Effector memory CD4-positive, alpha-beta T cell (primary cell): ENCODE results near the gene SHB.

Source experiments
- DNase-seq, 3 donors: peaks; one replicate each; pipeline ENCODE4 v3.0.0-alpha.2; 2020
- H3K27ac ChIP-seq: 2 replicates; pipeline ENCODE4 v1.7.0; 2013; ENCODE audit warnings: mild to moderate bottlenecking, low read length, moderate library complexity; ENCODE audit not compliant: insufficient read depth, poor library complexity, severe bottlenecking
- H3K27me3 ChIP-seq: replicated peaks from 2 replicates; pipeline ENCODE4 v1.7.0; 2013; ENCODE audit warnings: mild to moderate bottlenecking, low read length; ENCODE audit not compliant: insufficient read depth, control insufficient read depth, poor library complexity, severe bottlenecking
- H3K36me3 ChIP-seq: 2 replicates; pipeline ENCODE4 v1.7.0; 2013; ENCODE audit warnings: mild to moderate bottlenecking, low read length, moderate library complexity; ENCODE audit not compliant: control insufficient read depth, insufficient read depth
- H3K4me1 ChIP-seq: 2 replicates; pipeline ENCODE4 v1.7.0; 2013; ENCODE audit warnings: low read length, mild to moderate bottlenecking; ENCODE audit not compliant: control insufficient read depth, insufficient read depth, poor library complexity, severe bottlenecking
- H3K4me3 ChIP-seq: 2 replicates; pipeline ENCODE4 v1.7.0; 2013; ENCODE audit warnings: low read length, low read depth, mild to moderate bottlenecking; ENCODE audit not compliant: insufficient read depth, poor library complexity, severe bottlenecking
- H3K9me3 ChIP-seq: 2 replicates; pipeline ENCODE4 v1.7.0; 2013; ENCODE audit warnings: mild to moderate bottlenecking, low read length, moderate library complexity; ENCODE audit not compliant: control insufficient read depth

The SHB gene

DNA sequence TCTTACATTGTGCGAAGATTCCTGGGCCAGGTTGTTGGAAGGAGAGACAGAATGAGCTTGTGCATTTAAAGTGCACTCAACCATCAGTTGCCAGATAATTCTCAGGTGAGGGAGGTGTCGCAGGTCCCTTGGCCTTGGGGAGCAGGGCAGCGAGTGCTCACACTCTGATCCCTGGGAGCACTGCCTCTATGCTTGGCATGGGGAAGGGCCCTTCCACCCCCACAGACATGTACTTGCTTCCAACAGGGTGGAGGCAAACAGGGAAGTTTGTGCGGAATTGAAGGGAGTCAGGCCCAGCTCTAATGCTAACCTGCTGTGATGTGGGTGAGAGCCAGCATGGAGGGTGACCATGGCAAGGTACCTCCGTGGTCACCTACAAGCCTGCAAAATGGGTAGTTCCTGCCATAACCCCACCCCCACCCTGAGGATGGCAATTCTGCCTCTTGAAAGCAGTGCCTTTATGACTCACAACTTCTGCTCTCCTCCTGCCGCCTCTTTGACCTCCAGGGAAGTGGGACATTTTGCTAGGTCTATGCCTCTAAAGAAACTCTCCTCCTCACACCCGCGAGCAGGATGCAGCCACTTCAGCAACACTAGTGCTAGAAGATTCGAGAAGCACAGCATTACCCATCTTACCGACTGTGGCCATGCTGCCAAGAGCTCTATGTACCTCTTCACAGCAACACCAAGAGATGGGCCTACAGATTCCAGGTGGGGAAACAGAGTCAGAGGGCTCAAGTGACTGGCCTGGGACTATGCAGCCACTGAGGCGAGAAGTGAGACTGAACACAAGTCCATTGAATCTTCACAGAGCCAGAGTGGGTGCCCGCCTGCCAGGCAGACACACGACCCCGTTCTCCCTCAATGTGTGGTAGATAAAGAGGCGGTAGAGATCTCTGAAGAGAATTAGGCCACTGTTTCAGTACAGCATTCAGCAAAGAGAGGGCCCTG, 143.0 kb downstream of the SHB start:
- H3K4me3 ChIP-seq = no peak overlapping the region
- no peaks in the 10 kb centered on the region for H3K27me3 ChIP-seq
- H3K36me3 ChIP-seq = no peaks in the 10 kb centered on the region
- no peak overlapping the region for H3K27ac ChIP-seq
- no peaks in the 10 kb centered on the region for H3K4me1 ChIP-seq
- no peak for DNase-seq
- H3K9me3 ChIP-seq = no peaks in the 10 kb centered on the region

GRCh38 chr9:37925006-37925405, 144.0 kb downstream of the SHB start:
- H3K36me3 ChIP-seq = no peaks in the 10 kb centered on the region

DNA sequence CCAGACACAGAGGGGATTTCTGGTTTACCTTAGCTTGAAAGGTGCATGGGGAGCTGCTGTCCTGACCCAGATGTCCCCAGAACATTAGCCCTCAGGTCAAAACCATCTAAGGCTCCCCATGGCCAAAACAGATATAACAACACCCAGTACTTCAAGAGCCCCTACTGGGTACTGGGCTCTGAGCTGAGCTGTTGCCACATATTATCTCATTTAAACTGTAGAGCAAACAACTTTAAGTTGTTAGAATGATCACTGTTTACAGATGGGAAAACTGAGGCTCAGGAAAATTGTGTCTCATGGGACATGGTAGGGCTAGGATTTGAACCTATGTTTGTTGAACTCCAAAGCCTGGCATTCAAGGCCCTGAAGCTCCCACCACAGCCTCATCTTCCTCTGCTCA, 144.5 kb downstream of the SHB start:
- H3K4me3 ChIP-seq = no peak overlapping the region
- H3K9me3 ChIP-seq = no peaks in the 10 kb centered on the region
- DNase-seq = no peak
- no peaks in the 10 kb centered on the region for H3K36me3 ChIP-seq
- no peaks in the 10 kb centered on the region for H3K4me1 ChIP-seq
- H3K27me3 ChIP-seq = no peaks in the 10 kb centered on the region
- H3K27ac ChIP-seq = no peak overlapping the region

More at GRCh38 chr9:37925006-37925405, 144.0 kb downstream of the SHB start:
- no peak for DNase-seq
- Histone ChIP-seq H3K27ac (no peak overlapping the region), H3K27me3 (no peaks in the 10 kb centered on the region), H3K4me3 (no peak overlapping the region), H3K4me1 (no peaks in the 10 kb centered on the region), H3K9me3 (no peaks in the 10 kb centered on the region)

DNA sequence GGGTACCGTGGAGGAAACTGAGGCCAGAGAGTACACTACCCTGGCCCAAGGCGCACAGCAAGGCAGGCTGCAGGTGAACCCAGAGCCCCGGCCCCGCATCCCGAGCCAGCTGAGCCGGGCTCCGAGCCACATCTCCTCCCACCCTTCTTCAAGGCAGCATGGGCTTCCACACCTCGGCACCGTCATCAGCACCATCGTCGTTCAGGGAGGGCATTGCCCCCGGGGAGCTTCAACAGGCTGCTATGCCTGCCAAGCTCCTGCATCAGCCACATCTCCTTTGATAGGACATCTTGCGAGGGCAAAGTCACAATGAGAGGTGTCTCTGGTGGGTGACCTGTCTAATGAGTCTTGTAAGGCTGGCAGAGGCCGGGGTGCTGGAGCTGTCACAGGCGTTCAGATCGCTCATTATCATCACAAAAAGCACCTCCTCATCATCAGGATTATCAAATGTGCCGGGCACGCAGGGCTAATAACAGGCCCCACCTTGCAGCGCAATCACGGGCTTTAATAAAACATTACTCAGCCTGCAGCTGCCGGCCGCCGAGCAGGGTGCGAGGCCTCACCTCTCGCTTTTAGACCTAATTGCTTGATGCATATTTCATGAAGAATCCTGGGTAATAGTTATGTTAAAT, 145.1 kb downstream of the SHB start:
- Histone ChIP-seq H3K27ac (no peak overlapping the region), H3K4me1 (no peaks in the 10 kb centered on the region), H3K36me3 (no peaks in the 10 kb centered on the region), H3K27me3 (no peaks in the 10 kb centered on the region), H3K9me3 (no peaks in the 10 kb centered on the region), H3K4me3 (no peak overlapping the region)
- DNase-seq = no peak

DNA sequence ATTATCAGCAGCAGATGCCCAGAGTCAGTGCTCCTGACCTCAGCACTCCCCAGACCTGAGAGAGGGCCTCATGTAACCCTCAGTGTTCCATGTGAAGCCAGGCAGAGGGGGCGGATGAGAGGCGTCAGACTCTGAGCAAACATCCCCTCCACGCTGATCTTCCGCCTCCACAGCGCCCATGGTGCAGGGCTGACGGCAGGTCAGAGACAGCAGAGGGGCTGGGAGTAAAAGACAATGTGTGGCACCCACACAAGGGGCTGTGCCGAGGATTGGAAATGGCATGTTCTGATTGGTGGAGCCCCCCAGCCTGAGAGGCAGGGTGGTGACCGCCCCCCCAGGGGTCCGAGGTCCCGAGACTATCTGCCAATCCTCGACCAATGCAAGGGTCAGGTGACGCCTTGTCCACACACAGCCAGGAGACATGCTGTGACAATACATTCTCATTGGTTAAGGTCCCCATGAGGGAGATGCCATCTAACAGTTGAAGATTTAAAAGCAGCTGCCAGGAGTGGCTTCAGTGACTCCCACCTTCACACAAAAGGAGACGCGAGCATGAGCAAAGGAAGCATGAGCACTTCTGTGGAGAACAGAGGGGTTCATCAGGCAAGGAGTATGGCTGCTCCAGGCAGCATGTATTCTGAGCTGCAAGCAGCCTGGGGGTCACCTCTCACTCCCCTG, 145.8 kb downstream of the SHB start:
- H3K27me3 ChIP-seq = no peaks in the 10 kb centered on the region
- no peaks in the 10 kb centered on the region for H3K36me3 ChIP-seq
- H3K4me1 ChIP-seq = no peaks in the 10 kb centered on the region
- no peak overlapping the region for H3K27ac ChIP-seq
- DNase-seq = no peak
- H3K4me3 ChIP-seq = no peak overlapping the region
- no peaks in the 10 kb centered on the region for H3K9me3 ChIP-seq

DNA sequence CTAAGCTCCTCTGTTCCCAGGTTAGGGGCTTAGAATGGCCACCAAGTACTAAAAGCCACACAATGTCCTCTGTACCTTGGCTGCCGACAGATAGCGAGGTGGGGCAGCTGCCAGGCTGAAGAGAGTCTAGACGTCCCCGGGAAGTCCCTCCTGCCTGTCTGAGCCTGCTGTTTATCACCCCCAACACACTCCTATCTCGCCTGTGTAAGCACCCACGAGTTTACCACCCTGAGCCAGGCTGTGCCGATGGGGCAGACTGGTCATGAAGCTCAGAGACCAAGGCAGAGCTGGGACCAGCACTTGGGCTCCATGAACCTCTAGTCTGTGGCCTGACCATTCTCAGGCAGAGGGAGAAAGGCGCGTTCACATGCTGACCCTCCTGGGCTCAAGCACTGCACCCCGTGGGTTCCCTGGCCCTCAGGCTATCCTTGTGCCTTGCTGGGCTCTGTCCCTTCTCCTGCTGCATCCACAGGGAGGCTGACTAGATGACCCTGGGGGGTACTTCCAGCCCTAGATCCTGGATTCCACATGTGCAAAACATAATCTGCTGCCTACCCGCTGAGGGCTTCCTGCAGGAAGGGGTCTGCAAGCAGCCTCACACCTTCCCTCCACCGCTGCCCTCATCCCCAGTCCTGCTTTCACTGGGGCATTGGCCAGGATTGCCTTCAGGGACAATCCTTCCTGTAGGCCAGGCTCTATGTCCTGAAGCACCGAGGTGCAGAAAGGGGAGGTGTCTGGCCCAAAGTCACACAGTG, 146.5 kb downstream of the SHB start:
- Histone ChIP-seq H3K4me3 (no peak overlapping the region), H3K36me3 (no peaks in the 10 kb centered on the region), H3K4me1 (no peaks in the 10 kb centered on the region), H3K27me3 (no peaks in the 10 kb centered on the region), H3K27ac (no peak overlapping the region), H3K9me3 (no peaks in the 10 kb centered on the region)
- no peak for DNase-seq

GRCh38 chr9:37921546-37922300, 147.3 kb downstream of the SHB start:
- H3K9me3 ChIP-seq = no peaks in the 10 kb centered on the region

GRCh38 chr9:37921168-37921510, 147.9 kb downstream of the SHB start:
- Histone ChIP-seq H3K27me3 (no peaks in the 10 kb centered on the region), H3K4me1 (no peaks in the 10 kb centered on the region), H3K36me3 (no peaks in the 10 kb centered on the region), H3K4me3 (no peak overlapping the region), H3K9me3 (no peaks in the 10 kb centered on the region), H3K27ac (no peak overlapping the region)
- no peak for DNase-seq

More at GRCh38 chr9:37921546-37922300, 147.3 kb downstream of the SHB start:
- H3K36me3 ChIP-seq = no peaks in the 10 kb centered on the region
- no peak overlapping the region for H3K27ac ChIP-seq
- H3K4me3 ChIP-seq = no peak overlapping the region
- H3K4me1 ChIP-seq = no peaks in the 10 kb centered on the region
- DNase-seq = no peak
- no peaks in the 10 kb centered on the region for H3K27me3 ChIP-seq

DNA sequence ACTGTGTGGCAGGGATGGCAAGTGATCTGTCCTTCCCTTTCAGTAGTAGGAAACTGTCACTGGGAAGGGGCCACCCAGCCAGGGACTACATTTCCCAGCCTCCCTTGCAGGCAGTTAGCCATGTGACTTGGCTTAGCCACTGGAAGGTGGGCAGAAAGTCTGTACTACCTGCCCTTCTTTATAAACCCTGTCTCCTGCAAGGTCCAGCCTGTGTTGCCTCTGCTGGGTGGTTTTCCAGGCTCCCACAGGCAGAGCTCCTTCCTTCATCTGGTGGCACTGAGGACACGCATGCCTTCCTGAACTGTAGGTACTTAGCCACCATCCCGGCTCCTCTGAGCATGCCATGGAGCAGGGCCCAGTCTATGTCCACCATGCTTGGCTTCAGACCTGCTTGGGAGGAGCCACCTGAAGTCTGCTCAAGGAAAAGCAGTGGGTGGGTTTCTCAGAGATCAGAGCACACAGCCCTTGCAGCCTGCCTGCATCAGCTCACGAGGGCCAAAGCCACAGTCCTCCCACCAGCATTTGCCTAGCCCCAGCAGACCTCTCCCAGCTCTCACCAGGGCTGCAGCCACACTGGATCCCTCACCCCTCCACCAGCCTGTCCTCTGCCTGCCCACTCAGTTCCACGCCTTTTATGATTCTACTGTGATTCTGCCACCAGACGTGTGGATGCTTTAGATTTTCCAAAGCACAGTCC, 148.4 kb downstream of the SHB start:
- no peak for DNase-seq
- Histone ChIP-seq H3K27me3 (no peaks in the 10 kb centered on the region), H3K9me3 (no peaks in the 10 kb centered on the region), H3K4me1 (no peaks in the 10 kb centered on the region), H3K27ac (no peak overlapping the region), H3K36me3 (no peaks in the 10 kb centered on the region), H3K4me3 (no peak overlapping the region)
